ENCODE results near the gene ABHD17B.

ABHD17B gene

DNA sequence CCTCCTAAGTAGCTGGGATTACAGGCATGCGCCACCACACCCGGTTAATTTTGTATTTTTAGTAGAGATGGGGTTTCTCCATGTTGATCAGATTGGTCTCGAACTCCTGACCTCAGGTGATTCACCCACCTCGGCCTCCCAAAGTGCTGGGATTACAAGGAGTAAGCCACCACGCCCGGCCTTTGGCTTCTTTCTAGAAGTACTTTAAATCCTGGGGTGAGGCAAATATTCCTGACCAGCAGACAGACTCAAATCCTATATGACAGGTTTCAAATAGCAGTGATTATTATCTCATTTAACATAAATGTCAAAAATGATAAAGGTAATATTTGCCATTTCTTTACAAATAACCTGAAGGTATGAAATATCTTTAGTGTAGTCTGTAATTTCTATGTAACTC, 35.6 kb downstream of the ABHD17B start:
- peaks cover 25% of the 10 kb centered on the region for H3K4me1 Mint-ChIP-seq (ENCODE audit: low read depth)
- H3K27me3 Mint-ChIP-seq = no peaks in the 10 kb centered on the region
- peaks cover 25% of the 10 kb centered on the region for H3K36me3 Mint-ChIP-seq
- no peak overlapping the region for H3K4me3 Mint-ChIP-seq
- H3K27ac Mint-ChIP-seq = no peak overlapping the region
- H3K9me3 Mint-ChIP-seq (ENCODE audit: low read depth) = peaks cover 6% of the 10 kb centered on the region

DNA sequence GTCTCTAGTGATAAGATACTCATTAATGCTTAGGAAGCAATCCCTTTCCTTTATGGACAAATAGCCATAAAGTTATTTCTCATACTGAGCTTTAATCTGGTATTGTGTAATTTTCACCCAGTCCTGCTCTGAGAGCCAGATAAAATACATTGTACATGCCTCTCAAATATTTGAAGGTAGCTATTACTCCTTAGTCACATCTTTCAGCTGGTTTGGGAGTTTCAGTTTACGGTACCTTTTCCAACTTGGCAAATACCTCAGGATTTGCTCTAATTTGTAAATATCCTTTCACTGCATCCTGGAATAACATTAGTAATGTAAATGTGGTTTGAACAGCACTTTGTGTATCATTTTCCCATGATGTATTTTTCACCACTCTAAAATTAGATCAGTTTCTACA, 47.4 kb downstream of the ABHD17B start:
- H3K27ac Mint-ChIP-seq = no peak overlapping the region
- peaks cover 7% of the 10 kb centered on the region for H3K4me1 Mint-ChIP-seq (ENCODE audit: low read depth)
- no peaks in the 10 kb centered on the region for H3K27me3 Mint-ChIP-seq
- no peak overlapping the region for H3K4me3 Mint-ChIP-seq
- H3K9me3 Mint-ChIP-seq (ENCODE audit: low read depth) = peaks cover 16% of the 10 kb centered on the region
- peaks cover 30% of the 10 kb centered on the region for H3K36me3 Mint-ChIP-seq

DNA sequence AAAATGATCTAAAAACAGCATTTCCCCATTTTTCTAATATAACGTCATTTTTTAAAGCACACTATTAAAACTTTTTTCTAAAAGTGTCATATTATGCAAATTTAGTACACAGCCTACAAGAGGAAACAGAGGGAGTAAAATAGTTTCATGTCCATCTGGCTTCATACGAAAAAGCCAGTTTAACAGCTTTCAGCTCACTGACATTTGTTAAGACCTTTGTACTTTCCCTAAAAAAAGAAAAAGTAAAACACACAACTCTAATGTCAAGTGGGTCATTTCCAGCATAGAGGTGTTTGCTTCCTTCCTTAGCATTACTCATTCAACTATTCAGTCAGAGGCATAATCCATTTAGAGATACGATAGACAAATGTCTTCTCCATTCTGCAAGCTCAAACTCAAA, 49.4 kb downstream of the ABHD17B start:
- peaks cover 18% of the 10 kb centered on the region for H3K9me3 Mint-ChIP-seq (ENCODE audit: low read depth)
- H3K27ac Mint-ChIP-seq = no peak overlapping the region
- H3K4me3 Mint-ChIP-seq = no peak overlapping the region
- peaks cover 10% of the 10 kb centered on the region for H3K4me1 Mint-ChIP-seq (ENCODE audit: low read depth)
- peaks cover 23% of the 10 kb centered on the region for H3K36me3 Mint-ChIP-seq
- H3K27me3 Mint-ChIP-seq = no peaks in the 10 kb centered on the region

DNA sequence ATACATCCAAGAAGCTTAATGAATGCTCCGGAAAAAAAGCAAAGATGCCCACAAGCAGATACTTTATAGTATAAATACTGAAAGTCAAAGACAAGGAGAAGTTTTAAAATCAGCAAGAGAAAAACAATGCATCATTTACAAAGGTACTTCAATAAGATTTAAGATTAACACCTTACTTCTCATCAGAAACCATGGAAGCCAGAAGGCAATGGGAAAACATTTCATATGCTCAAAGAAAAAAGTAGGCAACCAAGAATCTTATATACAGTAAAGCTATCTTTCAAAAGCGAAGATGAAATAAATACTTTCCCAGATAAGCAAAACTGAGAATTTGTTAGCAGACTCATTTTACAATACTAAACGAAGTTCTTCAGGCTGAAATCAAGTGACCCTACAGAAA, 51.1 kb downstream of the ABHD17B start:
- peaks cover 18% of the 10 kb centered on the region for H3K9me3 Mint-ChIP-seq (ENCODE audit: low read depth)
- H3K4me1 Mint-ChIP-seq (ENCODE audit: low read depth) = peaks cover 10% of the 10 kb centered on the region
- H3K4me3 Mint-ChIP-seq = no peak overlapping the region
- no peaks in the 10 kb centered on the region for H3K27me3 Mint-ChIP-seq
- H3K27ac Mint-ChIP-seq = no peak overlapping the region
- peaks cover 20% of the 10 kb centered on the region for H3K36me3 Mint-ChIP-seq

DNA sequence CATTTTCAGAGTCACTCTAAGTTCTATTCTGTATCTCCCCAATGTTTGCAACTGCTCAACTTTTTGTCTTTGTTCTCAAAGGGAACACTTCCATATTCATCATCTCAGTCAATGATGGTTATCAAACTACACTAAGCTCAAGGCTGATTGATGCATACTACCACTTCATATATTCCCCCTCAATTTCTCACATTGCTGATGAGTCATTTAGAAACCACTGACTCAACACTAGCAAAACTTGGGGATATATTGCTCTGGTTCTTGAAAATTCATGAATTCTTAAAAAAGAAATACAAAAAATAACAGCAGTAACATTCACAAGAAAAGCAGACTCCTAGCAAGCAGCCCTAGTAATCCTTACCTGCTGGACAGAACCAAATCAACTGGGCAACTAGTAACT, 52.2 kb downstream of the ABHD17B start:
- Mint-ChIP-seq H3K9me3 (ENCODE audit: low read depth) (peaks cover 18% of the 10 kb centered on the region), H3K27ac (peak overlapping the region; percentile 67), H3K36me3 (peaks cover 18% of the 10 kb centered on the region), H3K27me3 (no peaks in the 10 kb centered on the region), H3K4me1 (ENCODE audit: low read depth) (peaks cover 12% of the 10 kb centered on the region), H3K4me3 (no peak overlapping the region)

DNA sequence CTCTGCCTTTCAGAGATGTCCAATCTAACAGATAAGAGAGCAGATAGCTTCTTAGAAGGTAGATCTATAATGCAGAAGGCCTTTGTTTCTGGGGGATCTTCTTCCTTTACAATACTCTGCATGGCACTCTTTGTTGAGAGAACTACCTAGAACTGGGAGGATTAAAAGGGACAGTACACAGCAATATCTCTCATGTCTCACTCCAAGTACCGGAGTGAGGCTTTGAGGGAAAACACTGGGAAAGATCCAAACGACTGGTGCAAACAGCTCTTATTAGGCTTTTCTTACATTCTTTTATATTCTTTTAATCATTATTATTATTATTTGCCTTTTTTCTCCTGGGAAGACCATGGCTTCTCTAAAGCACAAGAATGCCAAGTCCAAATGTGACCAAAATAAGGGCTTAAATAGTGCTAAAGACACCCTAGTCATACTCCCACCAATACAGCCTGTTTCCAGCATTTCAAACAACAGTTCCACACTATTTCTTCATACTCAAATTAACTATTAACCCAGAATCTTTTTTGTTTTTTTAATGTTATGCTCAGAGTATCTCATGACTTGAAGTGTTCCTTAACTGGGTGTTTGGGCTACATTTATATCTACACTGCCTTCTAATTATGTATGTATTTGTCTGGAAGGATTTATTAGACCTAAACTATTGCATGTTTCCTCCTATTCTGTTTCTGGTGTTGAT, 52.7 kb downstream of the ABHD17B start:
- no peak overlapping the region for H3K4me3 Mint-ChIP-seq
- H3K4me1 Mint-ChIP-seq (ENCODE audit: low read depth) = peaks cover 12% of the 10 kb centered on the region
- H3K36me3 Mint-ChIP-seq = peaks cover 15% of the 10 kb centered on the region
- H3K9me3 Mint-ChIP-seq (ENCODE audit: low read depth) = peaks cover 18% of the 10 kb centered on the region
- peak overlapping the region; percentile 67 for H3K27ac Mint-ChIP-seq
- H3K27me3 Mint-ChIP-seq = no peaks in the 10 kb centered on the region

DNA sequence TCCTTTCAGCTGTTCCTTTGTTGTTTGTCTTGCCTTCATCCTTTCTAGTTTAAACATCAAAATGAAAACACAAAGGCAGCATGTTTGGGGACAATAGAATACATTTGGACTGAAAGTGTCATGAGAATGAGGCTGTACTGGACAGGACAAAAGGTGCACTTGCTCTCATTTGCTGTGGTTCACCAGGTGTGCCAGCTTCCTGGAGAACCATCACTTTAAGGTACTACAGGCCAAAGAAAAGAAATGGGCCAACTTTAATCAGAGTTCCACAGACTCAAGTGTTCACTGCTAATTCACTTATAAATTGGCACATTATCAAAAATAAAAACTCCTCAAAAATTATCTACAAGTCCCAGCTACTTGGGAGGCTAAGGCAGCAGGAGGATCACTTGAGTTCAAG, 53.8 kb downstream of the ABHD17B start:
- no peak overlapping the region for H3K4me3 Mint-ChIP-seq

DNA sequence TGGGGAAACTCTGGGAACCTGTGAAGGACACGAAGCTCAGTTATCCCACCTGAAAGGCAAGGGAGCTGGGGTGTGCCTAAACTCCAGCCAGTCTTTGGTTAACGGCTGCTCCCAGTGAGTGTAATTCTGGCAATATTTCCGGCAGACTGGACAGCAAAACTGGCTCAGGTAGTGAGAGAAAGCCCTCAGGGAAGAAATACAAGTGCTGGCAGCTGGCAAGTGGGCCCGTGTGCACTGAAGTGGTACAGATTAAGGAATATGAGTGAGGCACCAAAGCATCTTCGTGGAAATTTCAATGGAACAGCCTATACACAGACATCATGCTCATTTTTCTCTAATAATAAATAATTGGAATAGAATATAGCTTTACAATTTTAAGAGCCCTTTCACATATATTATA, 56.2 kb downstream of the ABHD17B start:
- Mint-ChIP-seq H3K4me3 (no peak overlapping the region), H3K36me3 (peaks cover 6% of the 10 kb centered on the region), H3K27me3 (no peaks in the 10 kb centered on the region), H3K9me3 (ENCODE audit: low read depth) (peaks cover 4% of the 10 kb centered on the region), H3K4me1 (ENCODE audit: low read depth) (peaks cover 15% of the 10 kb centered on the region), H3K27ac (peak overlapping the region; percentile 54)

More for the DNA sequence above, 53.8 kb downstream of the ABHD17B start:
- Mint-ChIP-seq H3K4me1 (ENCODE audit: low read depth) (peaks cover 15% of the 10 kb centered on the region), H3K27me3 (no peaks in the 10 kb centered on the region), H3K27ac (no peak overlapping the region), H3K36me3 (peaks cover 14% of the 10 kb centered on the region), H3K9me3 (ENCODE audit: low read depth) (peaks cover 18% of the 10 kb centered on the region)

DNA sequence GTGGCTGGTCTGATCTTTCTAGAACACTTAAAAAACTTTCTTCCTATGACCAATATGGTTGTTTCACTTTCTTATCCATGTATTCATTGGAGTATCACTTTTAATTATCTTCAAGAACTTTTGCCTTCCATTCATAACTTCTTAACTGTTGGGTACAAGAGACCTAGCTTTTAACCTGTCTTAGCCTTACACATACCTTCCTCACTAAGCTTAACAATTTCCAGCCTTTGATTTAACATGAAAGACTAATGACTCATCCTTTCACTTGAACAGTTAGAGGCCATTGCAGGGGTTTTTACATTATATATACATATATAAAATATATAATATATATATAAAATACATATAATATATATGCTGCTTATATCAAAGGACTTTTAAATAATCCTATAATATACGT, 57.9 kb downstream of the ABHD17B start:
- peak overlapping the region; percentile 56 for H3K27ac Mint-ChIP-seq
- H3K9me3 Mint-ChIP-seq (ENCODE audit: low read depth) = no peaks in the 10 kb centered on the region
- no peak overlapping the region for H3K4me3 Mint-ChIP-seq
- no peaks in the 10 kb centered on the region for H3K27me3 Mint-ChIP-seq
- H3K36me3 Mint-ChIP-seq = peaks cover 2% of the 10 kb centered on the region
- H3K4me1 Mint-ChIP-seq (ENCODE audit: low read depth) = peaks cover 5% of the 10 kb centered on the region

DNA sequence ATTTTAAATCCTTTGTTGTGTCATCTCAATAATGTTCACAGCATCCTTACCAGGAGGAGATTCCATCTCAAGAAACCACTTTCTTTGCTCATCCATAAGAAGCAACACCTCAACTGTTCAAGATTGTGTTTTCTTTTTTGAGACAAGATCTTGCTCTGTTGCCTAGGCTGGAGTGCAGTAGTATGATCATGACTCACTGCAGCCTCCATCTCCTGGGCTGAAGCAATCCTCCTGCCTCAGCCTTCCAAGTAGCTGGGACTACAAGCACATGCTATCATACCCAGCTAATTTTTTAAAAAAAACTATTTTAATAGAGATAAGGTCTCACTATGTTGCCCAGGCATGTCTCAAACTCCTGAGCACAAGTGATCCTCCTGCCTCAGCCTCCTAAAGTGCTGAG, 60.0 kb downstream of the ABHD17B start:
- no peaks in the 10 kb centered on the region for H3K27me3 Mint-ChIP-seq
- no peak overlapping the region for H3K27ac Mint-ChIP-seq
- no peaks in the 10 kb centered on the region for H3K9me3 Mint-ChIP-seq (ENCODE audit: low read depth)
- H3K36me3 Mint-ChIP-seq = peaks cover 2% of the 10 kb centered on the region
- no peak overlapping the region for H3K4me3 Mint-ChIP-seq
- peaks cover 5% of the 10 kb centered on the region for H3K4me1 Mint-ChIP-seq (ENCODE audit: low read depth)

DNA sequence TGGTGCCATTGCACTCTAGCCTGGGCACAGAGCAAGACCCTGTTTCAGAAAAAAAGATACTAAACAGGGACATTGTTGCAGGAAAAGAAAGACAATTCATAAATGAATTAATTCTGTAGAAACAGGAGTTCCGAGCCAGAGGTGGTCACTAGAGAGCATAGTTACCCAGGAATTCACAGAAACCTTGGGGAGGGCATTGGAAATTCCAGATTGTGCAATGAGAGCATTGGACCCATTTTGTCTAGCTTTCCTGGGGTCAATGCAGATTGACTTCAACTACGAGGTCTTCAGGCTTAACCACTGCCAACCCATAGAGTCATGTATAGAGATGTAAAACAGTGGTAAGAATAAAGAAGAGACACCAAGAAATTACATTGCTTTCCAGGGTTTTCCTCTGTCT, 63.1 kb downstream of the ABHD17B start:
- Mint-ChIP-seq H3K27ac (no peak overlapping the region), H3K9me3 (ENCODE audit: low read depth) (no peaks in the 10 kb centered on the region), H3K4me3 (no peak overlapping the region), H3K36me3 (no peaks in the 10 kb centered on the region), H3K4me1 (ENCODE audit: low read depth) (peaks cover under 1% of the 10 kb centered on the region), H3K27me3 (no peaks in the 10 kb centered on the region)

DNA sequence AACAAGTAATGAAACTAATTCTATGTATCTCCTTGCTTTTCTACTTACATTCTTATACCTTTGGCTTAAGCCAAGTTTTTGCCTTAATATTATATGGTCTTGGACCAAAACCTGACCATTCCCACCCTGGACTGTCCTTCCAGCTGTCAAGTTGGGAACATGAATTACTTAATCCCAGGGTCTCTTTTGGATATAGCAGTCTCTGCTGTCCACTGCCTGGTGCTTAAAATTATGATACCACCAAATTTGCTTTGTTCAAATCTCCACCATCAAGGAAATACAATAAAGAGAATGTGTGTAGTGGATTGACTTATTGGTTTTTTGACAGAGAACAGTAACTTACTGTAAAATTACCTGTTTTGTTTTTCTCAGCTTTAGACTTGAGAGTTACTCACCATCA, 66.2 kb downstream of the ABHD17B start:
- H3K27ac Mint-ChIP-seq = no peak overlapping the region
- H3K4me3 Mint-ChIP-seq = no peak overlapping the region
- H3K9me3 Mint-ChIP-seq (ENCODE audit: low read depth) = no peaks in the 10 kb centered on the region
- H3K4me1 Mint-ChIP-seq (ENCODE audit: low read depth) = no peaks in the 10 kb centered on the region
- no peaks in the 10 kb centered on the region for H3K27me3 Mint-ChIP-seq
- H3K36me3 Mint-ChIP-seq = peaks cover 3% of the 10 kb centered on the region

DNA sequence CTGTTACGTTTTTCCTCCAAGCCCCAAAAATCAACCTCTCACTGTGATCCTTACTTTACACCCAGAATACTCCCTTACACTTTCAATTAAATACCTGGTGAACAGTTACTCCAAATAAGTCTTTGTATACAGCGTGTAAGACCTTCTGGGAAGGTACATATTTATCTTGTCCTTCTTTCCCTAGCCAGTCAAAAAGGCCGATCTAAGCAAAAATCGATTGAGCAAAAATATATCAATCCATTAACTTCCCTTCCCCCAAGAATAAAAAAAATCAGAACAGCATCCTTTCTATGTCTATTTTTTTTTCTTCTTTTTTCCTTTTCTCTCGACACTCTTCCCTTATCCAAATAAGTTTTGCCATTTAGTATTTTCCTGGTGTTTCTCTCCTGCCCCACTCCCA, 71.3 kb downstream of the ABHD17B start:
- H3K27ac Mint-ChIP-seq = no peak overlapping the region

DNA sequence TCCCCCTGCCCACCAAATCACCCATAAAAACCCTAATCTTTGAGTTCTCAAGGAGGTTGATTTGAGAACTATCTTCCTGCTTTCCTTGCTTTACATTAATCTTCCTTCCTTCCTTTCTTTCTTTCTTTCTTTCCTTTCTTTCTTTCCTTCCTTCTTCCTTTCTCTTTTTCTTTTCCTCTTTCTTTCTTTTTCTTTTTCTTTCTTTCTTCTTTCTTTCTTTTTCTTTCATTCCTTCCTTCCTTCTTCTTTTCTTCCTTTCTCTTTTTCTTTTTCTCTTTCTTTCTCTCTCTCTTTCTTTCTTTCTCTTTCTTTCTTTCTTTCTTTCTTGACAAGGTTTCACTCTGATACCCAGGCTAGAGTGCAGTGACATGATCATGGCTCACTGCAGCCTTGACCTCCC, 75.4 kb downstream of the ABHD17B start:
- Mint-ChIP-seq H3K4me3 (no peak overlapping the region), H3K27ac (no peak overlapping the region), H3K27me3 (no peaks in the 10 kb centered on the region), H3K36me3 (peaks cover 4% of the 10 kb centered on the region), H3K4me1 (ENCODE audit: low read depth) (no peaks in the 10 kb centered on the region), H3K9me3 (ENCODE audit: low read depth) (peaks cover 9% of the 10 kb centered on the region)

More for the DNA sequence above, 71.3 kb downstream of the ABHD17B start:
- Mint-ChIP-seq H3K27me3 (no peaks in the 10 kb centered on the region), H3K9me3 (ENCODE audit: low read depth) (peaks cover 6% of the 10 kb centered on the region), H3K36me3 (peaks cover 6% of the 10 kb centered on the region), H3K4me3 (no peak overlapping the region), H3K4me1 (ENCODE audit: low read depth) (no peaks in the 10 kb centered on the region)

DNA sequence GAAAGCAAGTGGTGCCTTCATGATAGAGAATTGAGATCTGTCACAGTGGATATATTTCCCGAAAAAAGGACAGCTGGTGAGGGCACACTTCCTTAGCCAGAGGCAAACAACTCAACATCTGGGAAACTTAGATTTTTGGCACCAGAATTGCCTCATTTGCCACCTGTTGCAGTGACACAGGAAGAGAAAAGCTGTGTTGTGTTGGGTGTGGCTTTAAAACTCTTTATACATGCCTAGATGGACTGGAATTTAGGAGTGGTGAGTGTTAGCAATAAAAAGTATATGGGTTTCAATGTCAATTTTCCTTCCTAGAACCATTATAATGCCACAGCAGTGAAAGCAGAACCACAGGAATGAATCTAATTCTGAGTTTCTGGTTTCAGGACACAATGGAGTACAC, 80.1 kb downstream of the ABHD17B start:
- Mint-ChIP-seq H3K27ac (no peak overlapping the region), H3K9me3 (ENCODE audit: low read depth) (peaks cover 9% of the 10 kb centered on the region), H3K4me3 (no peak overlapping the region), H3K4me1 (ENCODE audit: low read depth) (no peaks in the 10 kb centered on the region), H3K36me3 (peaks cover 4% of the 10 kb centered on the region), H3K27me3 (no peaks in the 10 kb centered on the region)

DNA sequence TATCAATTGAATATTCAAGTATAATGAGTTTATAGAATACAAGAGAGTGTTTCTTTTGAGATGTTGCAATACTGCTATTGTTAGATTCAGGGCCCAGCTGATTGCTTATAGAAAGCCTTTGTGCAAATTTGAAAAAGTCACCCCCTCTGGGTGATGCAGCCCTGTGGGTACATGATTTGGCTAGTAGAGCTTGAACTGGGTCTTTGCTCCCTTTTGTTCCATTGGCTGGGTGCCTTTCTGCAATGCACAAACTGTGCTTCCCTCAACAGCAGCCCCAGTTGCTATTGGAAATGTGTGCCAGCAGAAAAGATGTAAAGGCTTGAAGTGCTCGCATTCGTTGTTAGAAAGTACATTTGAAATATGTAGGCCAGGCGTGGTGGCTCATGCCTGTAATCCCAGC, 80.8 kb downstream of the ABHD17B start:
- no peak overlapping the region for H3K27ac Mint-ChIP-seq
- no peaks in the 10 kb centered on the region for H3K4me1 Mint-ChIP-seq (ENCODE audit: low read depth)
- no peak overlapping the region for H3K4me3 Mint-ChIP-seq
- peaks cover 8% of the 10 kb centered on the region for H3K9me3 Mint-ChIP-seq (ENCODE audit: low read depth)
- H3K27me3 Mint-ChIP-seq = no peaks in the 10 kb centered on the region
- H3K36me3 Mint-ChIP-seq = peaks cover 4% of the 10 kb centered on the region
